ENCODE measurements around the gene ARHGAP26. TPM values are rescaled to one million over a fixed set of nuclear protein-coding genes. Genes with fewer than 3 reads are reported as not detected.

ARHGAP26 gene
- total RNA-seq, 4 donors from 2014 or later = 61.0 to 76.7 (median 61.2) TPM

DNA sequence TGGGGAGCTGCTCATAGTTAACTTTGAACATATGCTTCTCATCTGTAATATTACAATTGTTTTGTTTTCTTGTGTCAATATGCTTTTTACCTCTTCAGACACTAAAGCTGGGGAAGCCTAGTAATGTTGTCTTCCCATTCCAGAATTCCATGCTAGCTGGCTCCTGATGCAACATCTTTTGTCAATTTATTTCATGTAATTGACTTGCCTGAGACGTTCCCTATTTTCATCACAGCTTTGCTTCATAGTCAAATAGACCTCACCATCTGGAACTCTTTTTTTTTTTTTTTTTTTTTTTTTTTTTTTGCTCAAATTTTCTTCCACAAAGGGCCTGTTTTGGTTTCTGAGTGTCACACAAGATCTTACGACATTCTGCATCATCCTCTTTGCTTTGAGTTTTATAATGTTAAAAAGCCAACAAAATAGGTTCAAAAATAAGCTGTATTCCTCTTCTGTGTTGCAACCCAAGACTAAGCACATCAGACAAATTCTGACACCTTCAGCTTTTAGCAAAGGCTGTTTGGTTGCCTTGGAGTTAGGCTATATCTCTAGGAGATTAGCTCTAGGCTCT lies 398.1 kb downstream of the ARHGAP26 start:
- intact Hi-C loops (cut with DNase I; ENCODE audit: low total_unique reads) = no loop called here
- in situ Hi-C loops (cut with MboI; ENCODE audit: low pct_ligation_motif_present in 1 of 4, low pct_unique_long_range_greater_than_20kb in 1 of 4, low sequenced_read_pairs in 3 of 4) = no loop called here
- no peak overlapping the region for H3K4me3 ChIP-seq
- H3K27me3 ChIP-seq = no peaks in the 10 kb centered on the region
- DNase-seq = no peak
- no peaks in the 10 kb centered on the region for H3K36me3 ChIP-seq
- no peak overlapping the region for H3K27ac ChIP-seq
- TF ChIP-seq POLR2AphosphoS5 (IDR thresholded peaks at IDR 0.05) (no peak), EP300 (IDR thresholded peaks at IDR 0.05; ENCODE audit: low read depth) (no peak), CTCF (IDR thresholded peaks at IDR 0.05) (no peak), POLR2A (IDR thresholded peaks at IDR 0.05) (no peak)
- 53 to 78% methylated on average over 2 of the region's 2 CpGs for WGBS, 2 donors (ENCODE audit: low coverage in 1 of 2)
- peaks cover 0 to 14% (median 6%) of the 10 kb centered on the region in 4 donors for H3K4me1 ChIP-seq
- H3K9me3 ChIP-seq = no peaks in the 10 kb centered on the region

DNA sequence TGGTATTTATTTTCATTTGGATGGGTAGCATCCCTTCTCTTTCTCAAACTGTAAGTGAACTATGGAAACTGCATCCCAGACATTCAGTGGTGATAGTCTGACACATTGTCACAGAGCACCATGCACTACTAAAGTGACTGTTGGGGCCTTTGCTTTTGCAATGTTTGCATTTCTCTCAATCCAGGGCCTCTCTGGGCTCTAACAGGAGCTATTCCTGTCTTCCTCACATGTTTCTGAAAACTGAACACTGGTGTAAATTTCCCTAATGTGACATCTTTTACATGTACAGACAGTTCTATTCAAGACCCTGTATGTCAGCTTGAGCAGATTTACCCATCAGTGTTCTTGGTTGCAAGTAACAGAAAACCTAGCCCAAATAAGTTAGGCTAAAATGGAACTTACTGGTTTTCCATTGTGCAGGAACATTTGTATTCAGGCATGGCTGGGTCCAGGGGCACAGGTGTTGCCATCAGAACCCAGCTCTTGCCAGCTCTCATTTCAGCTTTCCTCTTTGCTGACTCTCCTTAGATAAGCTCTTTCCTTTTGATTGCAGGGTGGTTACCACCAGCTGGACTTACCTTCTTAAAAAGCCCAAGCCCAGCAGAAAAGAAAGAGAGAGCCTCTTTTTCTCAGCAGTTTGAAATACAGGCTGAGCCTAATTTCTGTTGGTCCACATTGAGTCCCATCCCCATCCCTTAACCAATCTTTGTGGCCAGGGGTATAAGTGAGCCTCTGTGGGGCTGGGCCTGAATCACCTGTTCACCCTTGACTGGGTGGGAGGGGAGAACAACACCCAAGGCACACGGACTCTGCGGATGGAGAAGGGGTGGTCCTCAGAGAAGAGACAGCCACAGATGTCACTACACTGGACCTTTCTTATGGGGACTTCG lies 399.0 kb downstream of the ARHGAP26 start:
- H3K9me3 ChIP-seq = no peaks in the 10 kb centered on the region
- TF ChIP-seq POLR2A (IDR thresholded peaks at IDR 0.05) (no peak), EP300 (IDR thresholded peaks at IDR 0.05; ENCODE audit: low read depth) (no peak), POLR2AphosphoS5 (IDR thresholded peaks at IDR 0.05) (no peak), CTCF (IDR thresholded peaks at IDR 0.05) (no peak)
- no peaks in the 10 kb centered on the region for H3K27me3 ChIP-seq
- H3K4me3 ChIP-seq = no peak overlapping the region
- no peak for DNase-seq
- in situ Hi-C loops (cut with MboI; ENCODE audit: low pct_ligation_motif_present in 1 of 4, low pct_unique_long_range_greater_than_20kb in 1 of 4, low sequenced_read_pairs in 3 of 4) = no loop called here
- H3K36me3 ChIP-seq = no peaks in the 10 kb centered on the region
- intact Hi-C loops (cut with DNase I; ENCODE audit: low total_unique reads) = no loop called here
- H3K27ac ChIP-seq = no peak overlapping the region
- peaks cover 0 to 14% (median 6%) of the 10 kb centered on the region in 4 donors for H3K4me1 ChIP-seq
- WGBS, 2 donors (ENCODE audit: low coverage in 1 of 2) = 90 to 100% methylated on average over 2 to 3 of the region's 3 CpGs

GRCh38 chr5:143170104-143170503 lies 399.9 kb downstream of the ARHGAP26 start:
- WGBS, 2 donors (ENCODE audit: low coverage in 1 of 2) = 96 to 98% methylated on average over 3 of the region's 3 CpGs
- H3K4me3 ChIP-seq = no peak overlapping the region
- H3K36me3 ChIP-seq = no peaks in the 10 kb centered on the region
- in situ Hi-C loops (cut with MboI; ENCODE audit: low pct_ligation_motif_present in 1 of 4, low pct_unique_long_range_greater_than_20kb in 1 of 4, low sequenced_read_pairs in 3 of 4) (no loop called here), intact Hi-C loops (cut with DNase I; ENCODE audit: low total_unique reads) (no loop called here)
- H3K27ac ChIP-seq = no peak overlapping the region
- H3K4me1 ChIP-seq = peaks cover 0 to 14% (median 6%) of the 10 kb centered on the region in 4 donors
- H3K9me3 ChIP-seq = no peaks in the 10 kb centered on the region
- no peak for DNase-seq
- no peaks in the 10 kb centered on the region for H3K27me3 ChIP-seq
- TF ChIP-seq EP300 (IDR thresholded peaks at IDR 0.05; ENCODE audit: low read depth) (no peak), POLR2AphosphoS5 (IDR thresholded peaks at IDR 0.05) (no peak), CTCF (IDR thresholded peaks at IDR 0.05) (no peak), POLR2A (IDR thresholded peaks at IDR 0.05) (no peak)

DNA sequence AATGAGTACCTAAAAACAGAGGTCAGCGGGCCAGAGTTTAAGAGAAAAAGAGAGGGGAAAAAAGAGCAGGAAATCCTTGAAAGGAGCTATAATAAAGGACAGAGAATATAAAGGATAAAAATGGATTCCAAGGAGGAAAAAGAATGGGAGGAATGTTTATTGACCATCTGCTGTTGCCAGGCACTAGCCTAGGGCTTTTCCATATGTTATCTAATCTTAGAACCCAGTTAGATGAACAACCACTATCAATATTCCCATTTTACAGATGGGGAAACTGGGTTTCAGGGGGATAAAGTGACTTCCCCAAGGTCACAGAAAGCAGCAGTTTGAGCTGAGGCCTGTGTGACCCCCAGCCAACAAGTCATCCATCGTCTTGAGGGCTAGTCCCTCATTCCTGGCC lies 400.8 kb downstream of the ARHGAP26 start:
- no peaks in the 10 kb centered on the region for H3K9me3 ChIP-seq
- no peak overlapping the region for H3K4me3 ChIP-seq
- no peak overlapping the region for H3K27ac ChIP-seq
- no peaks in the 10 kb centered on the region for H3K27me3 ChIP-seq
- no peak for TF ChIP-seq EP300 (IDR thresholded peaks at IDR 0.05; ENCODE audit: low read depth)
- no peak for TF ChIP-seq CTCF (IDR thresholded peaks at IDR 0.05)
- TF ChIP-seq POLR2AphosphoS5 (IDR thresholded peaks at IDR 0.05) = no peak
- no peak for TF ChIP-seq POLR2A (IDR thresholded peaks at IDR 0.05)
- H3K4me1 ChIP-seq = peaks cover 0 to 10% (median 5%) of the 10 kb centered on the region in 4 donors
- no peak for DNase-seq
- no peaks in the 10 kb centered on the region for H3K36me3 ChIP-seq
- WGBS, 2 donors (ENCODE audit: low coverage in 1 of 2) = 93 to 100% methylated on average over 1 to 2 of the region's 2 CpGs
- intact Hi-C loops (cut with DNase I; ENCODE audit: low total_unique reads) = no loop called here
- in situ Hi-C loops (cut with MboI; ENCODE audit: low pct_ligation_motif_present in 1 of 4, low pct_unique_long_range_greater_than_20kb in 1 of 4, low sequenced_read_pairs in 3 of 4) = no loop called here
